ENCODE data around the gene PSME2. TPM values are rescaled to one million over a fixed set of nuclear protein-coding genes. Genes with fewer than 3 reads are reported as not detected.

Gene PSME2
- total RNA-seq, 1 donor from 2014 or later = 53.6 TPM

DNA sequence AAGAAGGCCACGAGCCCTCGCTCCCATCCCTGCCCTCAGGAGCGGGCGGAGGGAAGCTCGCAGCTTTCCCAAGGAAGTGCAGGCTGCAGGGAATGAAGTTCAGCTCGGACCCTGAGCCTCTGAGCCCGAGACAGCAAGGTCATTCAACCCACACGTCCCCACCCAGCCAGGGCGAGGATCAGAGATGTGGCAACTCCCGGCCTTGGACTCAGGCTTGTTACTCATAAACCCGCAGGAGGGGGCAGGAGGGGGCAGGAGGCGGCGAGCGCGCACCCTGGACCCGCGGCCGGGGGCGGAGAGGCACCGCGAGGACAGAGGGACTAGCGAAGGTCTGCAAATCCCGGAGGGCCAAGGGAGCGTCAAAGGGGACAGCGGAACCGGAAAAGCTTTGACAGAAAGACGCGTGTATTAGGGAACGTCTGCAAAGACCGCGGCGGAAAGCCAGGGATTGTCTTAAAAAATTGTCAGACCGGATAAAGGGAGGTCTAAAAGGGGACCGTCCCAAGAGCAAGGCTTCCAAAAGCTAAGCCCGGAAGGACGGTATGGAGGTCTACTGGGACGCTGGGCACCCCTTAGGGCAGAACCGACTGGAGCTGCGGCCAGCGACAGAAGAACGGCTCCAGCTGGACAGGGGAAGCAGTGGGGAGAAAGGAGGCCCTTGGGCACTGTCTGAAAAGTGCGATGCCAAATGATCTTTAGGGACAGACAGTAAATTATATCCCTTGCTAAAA, 32.4 kb downstream of the PSME2 start:
- no peaks in the 10 kb centered on the region for H3K9me3 Mint-ChIP-seq (ENCODE audit: low read depth)
- TF ChIP-seq, protein P1, sequence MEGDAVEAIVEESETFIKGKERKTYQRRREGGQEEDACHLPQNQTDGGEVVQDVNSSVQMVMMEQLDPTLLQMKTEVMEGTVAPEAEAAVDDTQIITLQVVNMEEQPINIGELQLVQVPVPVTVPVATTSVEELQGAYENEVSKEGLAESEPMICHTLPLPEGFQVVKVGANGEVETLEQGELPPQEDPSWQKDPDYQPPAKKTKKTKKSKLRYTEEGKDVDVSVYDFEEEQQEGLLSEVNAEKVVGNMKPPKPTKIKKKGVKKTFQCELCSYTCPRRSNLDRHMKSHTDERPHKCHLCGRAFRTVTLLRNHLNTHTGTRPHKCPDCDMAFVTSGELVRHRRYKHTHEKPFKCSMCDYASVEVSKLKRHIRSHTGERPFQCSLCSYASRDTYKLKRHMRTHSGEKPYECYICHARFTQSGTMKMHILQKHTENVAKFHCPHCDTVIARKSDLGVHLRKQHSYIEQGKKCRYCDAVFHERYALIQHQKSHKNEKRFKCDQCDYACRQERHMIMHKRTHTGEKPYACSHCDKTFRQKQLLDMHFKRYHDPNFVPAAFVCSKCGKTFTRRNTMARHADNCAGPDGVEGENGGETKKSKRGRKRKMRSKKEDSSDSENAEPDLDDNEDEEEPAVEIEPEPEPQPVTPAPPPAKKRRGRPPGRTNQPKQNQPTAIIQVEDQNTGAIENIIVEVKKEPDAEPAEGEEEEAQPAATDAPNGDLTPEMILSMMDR (IDR thresholded peaks at IDR 0.05) = peak; percentile 29
- peaks cover 22% of the 10 kb centered on the region for H3K4me1 Mint-ChIP-seq (ENCODE audit: low read depth)
- DNase-seq (ENCODE audit: low spot score) = no peak
- H3K27ac Mint-ChIP-seq (ENCODE audit: unreplicated experiment) = peak overlapping the region; percentile 99
- peaks cover 11% of the 10 kb centered on the region for H3K36me3 Mint-ChIP-seq (ENCODE audit: low read depth)
- no peaks in the 10 kb centered on the region for H3K27me3 Mint-ChIP-seq (ENCODE audit: low read depth)
- H3K4me3 Mint-ChIP-seq (ENCODE audit: unreplicated experiment) = peak overlapping the region; percentile 93

DNA sequence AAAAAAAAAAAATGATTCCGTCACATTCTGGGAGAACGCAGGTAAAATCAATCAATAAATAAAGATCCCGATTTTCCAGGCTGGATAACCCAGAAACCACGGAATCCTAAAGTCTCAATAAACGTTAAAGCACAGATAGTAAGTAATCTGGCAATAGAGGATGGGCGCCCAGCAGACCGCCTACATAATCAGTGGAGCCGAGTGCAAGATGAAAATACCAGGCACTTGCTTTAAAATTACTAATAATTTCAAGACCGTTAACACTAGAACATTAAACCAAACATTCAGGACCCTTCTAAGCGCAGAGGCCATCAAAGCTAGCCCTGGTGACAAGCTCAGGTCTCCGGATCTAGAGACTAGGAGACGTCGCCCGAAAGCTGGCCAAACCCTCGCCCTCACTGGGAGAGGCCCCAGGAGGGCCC, 33.0 kb downstream of the PSME2 start:
- TF ChIP-seq, protein P1 (IDR thresholded peaks at IDR 0.05) = no peak
- Mint-ChIP-seq H3K4me1 (ENCODE audit: low read depth) (peaks cover 28% of the 10 kb centered on the region), H3K36me3 (ENCODE audit: low read depth) (peaks cover 5% of the 10 kb centered on the region), H3K27ac (ENCODE audit: unreplicated experiment) (peak overlapping the region; percentile 99), H3K27me3 (ENCODE audit: low read depth) (no peaks in the 10 kb centered on the region), H3K9me3 (ENCODE audit: low read depth) (no peaks in the 10 kb centered on the region), H3K4me3 (ENCODE audit: unreplicated experiment) (peak overlapping the region; percentile 93)
- DNase-seq (ENCODE audit: low spot score) = no peak

DNA sequence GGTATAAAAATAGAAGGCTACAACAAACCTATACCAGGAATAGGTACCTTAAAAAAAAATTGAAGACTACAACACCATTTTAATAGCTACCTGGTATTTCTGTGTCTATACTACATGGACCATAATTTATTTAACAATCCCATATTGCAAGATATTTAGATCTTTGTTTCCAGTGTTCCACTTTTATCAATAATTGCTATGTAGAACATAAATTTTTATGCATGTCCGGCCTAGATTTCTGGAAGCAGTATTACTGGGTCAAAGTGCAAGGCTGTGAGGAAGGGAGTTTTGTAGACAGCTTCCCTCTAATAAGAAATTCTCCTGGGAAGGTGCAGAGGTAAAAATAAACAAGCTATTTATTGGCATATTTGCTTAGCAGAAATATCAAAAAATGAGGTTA, 35.9 kb downstream of the PSME2 start:
- DNase-seq (ENCODE audit: low spot score) = no peak
- Mint-ChIP-seq H3K27me3 (ENCODE audit: low read depth) (no peaks in the 10 kb centered on the region), H3K36me3 (ENCODE audit: low read depth) (no peaks in the 10 kb centered on the region), H3K4me1 (ENCODE audit: low read depth) (peaks cover 22% of the 10 kb centered on the region), H3K4me3 (ENCODE audit: unreplicated experiment) (no peak overlapping the region), H3K9me3 (ENCODE audit: low read depth) (no peaks in the 10 kb centered on the region), H3K27ac (ENCODE audit: unreplicated experiment) (no peak overlapping the region)
- TF ChIP-seq, protein P1 (IDR thresholded peaks at IDR 0.05) = no peak

DNA sequence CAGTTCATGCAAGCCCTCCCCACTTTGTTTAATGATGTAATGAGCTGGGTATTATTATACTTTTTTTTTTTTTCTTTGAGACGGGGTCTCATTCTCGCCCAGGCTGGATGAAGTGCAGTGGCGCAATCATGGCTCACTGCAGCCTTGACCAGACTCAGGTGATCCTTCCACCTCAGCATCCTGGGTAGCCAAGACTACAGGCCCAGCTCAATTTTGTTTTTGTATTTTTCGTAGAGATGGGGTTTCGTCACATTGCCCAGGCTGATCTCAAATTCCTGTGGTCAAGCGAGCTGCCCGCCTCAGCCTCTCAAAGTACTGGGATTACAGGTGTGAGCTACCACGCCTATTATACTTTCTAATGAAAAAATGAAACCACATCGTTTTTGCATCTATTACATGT, 36.4 kb downstream of the PSME2 start:
- Mint-ChIP-seq H3K36me3 (ENCODE audit: low read depth) (peaks cover 1% of the 10 kb centered on the region), H3K4me1 (ENCODE audit: low read depth) (peaks cover 18% of the 10 kb centered on the region), H3K27ac (ENCODE audit: unreplicated experiment) (no peak overlapping the region), H3K4me3 (ENCODE audit: unreplicated experiment) (no peak overlapping the region), H3K9me3 (ENCODE audit: low read depth) (no peaks in the 10 kb centered on the region), H3K27me3 (ENCODE audit: low read depth) (no peaks in the 10 kb centered on the region)
- TF ChIP-seq, protein P1 (IDR thresholded peaks at IDR 0.05) = no peak
- no peak for DNase-seq (ENCODE audit: low spot score)

DNA sequence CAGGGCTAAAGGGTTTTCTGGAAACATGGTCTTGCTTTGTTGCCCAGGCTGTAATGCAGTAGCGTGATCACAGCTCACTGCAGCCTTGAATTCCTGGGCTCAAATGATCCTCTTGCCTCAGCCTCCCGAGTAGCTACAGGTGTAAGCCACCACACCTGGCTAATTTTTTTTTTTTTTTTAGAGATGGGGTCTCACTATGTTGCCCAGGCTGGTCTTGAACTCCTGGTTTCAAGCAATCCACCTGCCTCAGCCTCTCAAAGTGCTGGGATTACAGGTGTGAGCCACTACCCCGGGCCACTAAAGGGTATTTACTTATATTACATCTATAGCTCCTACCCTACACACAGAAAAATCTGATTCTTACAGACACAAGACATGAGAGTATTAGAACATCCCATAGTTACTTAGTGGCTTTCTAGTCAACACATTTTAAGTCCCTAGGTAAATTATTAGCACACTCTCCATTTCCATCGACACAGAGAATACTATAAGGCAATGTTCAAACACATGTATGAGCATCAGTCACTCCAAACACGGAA, 38.0 kb downstream of the PSME2 start:
- Mint-ChIP-seq H3K36me3 (ENCODE audit: low read depth) (peaks cover 7% of the 10 kb centered on the region), H3K4me1 (ENCODE audit: low read depth) (peaks cover 14% of the 10 kb centered on the region), H3K27me3 (ENCODE audit: low read depth) (no peaks in the 10 kb centered on the region), H3K27ac (ENCODE audit: unreplicated experiment) (peak overlapping the region; percentile 74), H3K9me3 (ENCODE audit: low read depth) (no peaks in the 10 kb centered on the region), H3K4me3 (ENCODE audit: unreplicated experiment) (no peak overlapping the region)
- TF ChIP-seq, protein P1 (IDR thresholded peaks at IDR 0.05) = no peak
- DNase-seq (ENCODE audit: low spot score) = no peak
